Thoracic aorta (tissue), 2 donors: Measurements from ENCODE around the gene PAH. TPM values are rescaled to one million over a fixed set of nuclear protein-coding genes. Genes with fewer than 3 reads are reported as not detected.

Experiments used
- ATAC-seq: fragments of 150-250 bp; one replicate; pipeline ENCODE4 v1.8.0; 2017; ENCODE audit warnings: low read depth; ENCODE audit not compliant: insufficient number of reproducible peaks, low FRiP score
- DNase-seq: peaks from one replicate; pipeline ENCODE4 v3.0.0-alpha.2; 2020; ENCODE audit warnings: low spot score
- H3K27ac ChIP-seq, 2 donors: fragments of 200-600 bp; sonication (generic); 1 replicate in 1 of 2; 2 replicates in 1 of 2; pipeline ENCODE4 v1.5.1; 2016; ENCODE audit warnings: mild to moderate bottlenecking in 2 of 2, moderate library complexity in 2 of 2
- H3K27me3 ChIP-seq: fragments of 200-600 bp; sonication (generic); replicated peaks from 2 replicates; pipeline ENCODE4 v1.6.0; 2016; ENCODE audit warnings: mild to moderate bottlenecking; ENCODE audit not compliant: insufficient read depth
- H3K36me3 ChIP-seq: fragments of 200-600 bp; sonication (generic); one replicate; pipeline ENCODE4 v1.5.1; 2016
- H3K4me1 ChIP-seq, 2 donors: fragments of 200-600 bp; sonication (generic); 1 replicate in 1 of 2; 2 replicates in 1 of 2; pipeline versions ENCODE4 v1.5.1 to v1.6.0; 2016; ENCODE audit warnings: low read depth in 2 of 2, mild to moderate bottlenecking in 1 of 2; ENCODE audit not compliant: control insufficient read depth in 1 of 2
- H3K4me3 ChIP-seq: fragments of 200-600 bp; sonication (generic); 2 replicates; pipeline ENCODE4 v1.5.1; 2016; ENCODE audit warnings: mild to moderate bottlenecking
- H3K9me3 ChIP-seq: fragments of 200-600 bp; sonication (generic); 2 replicates; pipeline ENCODE4 v1.5.1; 2016
- CTCF ChIP-seq: fragments of 200-600 bp; sonication (generic); IDR thresholded peaks from one replicate; pipeline ENCODE4 v1.5.1; 2019; ENCODE audit warnings: antibody characterized with exemption
- total RNA-seq, 2 donors: library from RNA; depleted of rRNA; stranded (reverse); fragments of >200 nt; gene quantifications; one replicate each; pipeline versions ENCODE4 v1.1.0 to v1.2.3, GENCODE V29; 2016

PAH gene
- total RNA-seq, 2 donors from 2014 or later: not detected

- no peaks in the 10 kb centered on the region for H3K36me3 ChIP-seq
- no peaks in the 10 kb centered on the region for H3K27me3 ChIP-seq
- no peak for DNase-seq
- no peaks in the 10 kb centered on the region for H3K9me3 ChIP-seq
- H3K27ac ChIP-seq: no peak overlapping the region
- H3K4me1 ChIP-seq: no peaks in the 10 kb centered on the region
- H3K4me3 ChIP-seq: no peak overlapping the region
- ATAC-seq: no peak
- no peak for TF ChIP-seq CTCF
These were observed 16.1 kb upstream of the PAH start for GRCh38 chr12:102933168-102933567.

- Histone ChIP-seq H3K27me3 (no peaks in the 10 kb centered on the region), H3K4me3 (no peak overlapping the region), H3K4me1 (no peaks in the 10 kb centered on the region), H3K9me3 (no peaks in the 10 kb centered on the region), H3K36me3 (no peaks in the 10 kb centered on the region), H3K27ac (no peak overlapping the region)
- DNase-seq (no peak), ATAC-seq (no peak)
- TF ChIP-seq CTCF: no peak
These were observed 10.2 kb upstream of the PAH start for GRCh38 chr12:102927220-102927619.

GRCh38 chr12:102921240-102921639, 4.2 kb upstream of the PAH start:
- Histone ChIP-seq H3K4me1 (no peaks in the 10 kb centered on the region), H3K27ac (no peak overlapping the region), H3K4me3 (no peak overlapping the region), H3K27me3 (no peaks in the 10 kb centered on the region), H3K36me3 (no peaks in the 10 kb centered on the region), H3K9me3 (no peaks in the 10 kb centered on the region)
- no peak for ATAC-seq
- no peak for TF ChIP-seq CTCF
- no peak for DNase-seq

GRCh38 chr12:102920271-102920670, 3.2 kb upstream of the PAH start:
- no peak for ATAC-seq
- DNase-seq: no peak
- Histone ChIP-seq H3K4me3 (no peak overlapping the region), H3K27me3 (no peaks in the 10 kb centered on the region), H3K4me1 (no peaks in the 10 kb centered on the region), H3K36me3 (no peaks in the 10 kb centered on the region), H3K27ac (no peak overlapping the region), H3K9me3 (no peaks in the 10 kb centered on the region)
- no peak for TF ChIP-seq CTCF

GRCh38 chr12:102918840-102919239, 1.8 kb upstream of the PAH start:
- no peak for TF ChIP-seq CTCF
- Histone ChIP-seq H3K36me3 (no peaks in the 10 kb centered on the region), H3K9me3 (no peaks in the 10 kb centered on the region), H3K4me3 (no peak overlapping the region), H3K4me1 (no peaks in the 10 kb centered on the region), H3K27ac (no peak overlapping the region), H3K27me3 (no peaks in the 10 kb centered on the region)
- no peak for DNase-seq
- ATAC-seq: no peak
